Measurements from ENCODE around the gene EDDM13.
A peak's percentile ranks its signal among the peaks of the same experiment; 100 is the strongest.
"Not testable (repeated sequence)": the region's sequence is repeated elsewhere in the genome, so short reads cannot be mapped to it uniquely, and the experiment has no call there.

EDDM13 gene

GRCh38 chr19:56272161-56272798 is at the start of gene EDDM13:
TSS of gene EDDM13 (plus strand) at chr19:56272748. CDS start at chr19:56272835, 87 bp downstream.
- no peak for DNase-seq

GRCh38 chr19:56222901-56223300 is 49.6 kb upstream of the EDDM13 start:
- no peak for DNase-seq

GRCh38 chr19:56223481-56223880 is 49.1 kb upstream of the EDDM13 start:
- no peak for DNase-seq

GRCh38 chr19:56245121-56245740 is 27.3 kb upstream of the EDDM13 start:
- no peak for DNase-seq

- DNase-seq = not testable (repeated sequence)
Measured at GRCh38 chr19:56245764-56246163, 26.8 kb upstream of the EDDM13 start.

- DNase-seq = not testable (repeated sequence)
Measured at GRCh38 chr19:56248736-56249338, 23.7 kb upstream of the EDDM13 start.

- peak; percentile 9 to 67 (median 63) for DNase-seq
Measured at GRCh38 chr19:56252699-56253422, 19.7 kb upstream of the EDDM13 start.

GRCh38 chr19:56253737-56254136 is 18.8 kb upstream of the EDDM13 start:
- peak in 2 of 3 experiments; percentile 40 to 66 for DNase-seq

- no peak for DNase-seq
Measured at GRCh38 chr19:56258272-56258671, 14.3 kb upstream of the EDDM13 start.

GRCh38 chr19:56261145-56261544 is 11.4 kb upstream of the EDDM13 start:
- no peak for DNase-seq

GRCh38 chr19:56261932-56262331 is 10.6 kb upstream of the EDDM13 start:
- DNase-seq = not testable (repeated sequence)

- no peak for DNase-seq
Measured at GRCh38 chr19:56263319-56263718, 9.2 kb upstream of the EDDM13 start.

- DNase-seq = peak in 1 of 3 experiments; percentile 11
Measured at GRCh38 chr19:56266051-56266450, 6.5 kb upstream of the EDDM13 start.

GRCh38 chr19:56269348-56269747 is 3.2 kb upstream of the EDDM13 start:
- DNase-seq = no peak

- DNase-seq = no peak
Measured at GRCh38 chr19:56270676-56271075, 1.9 kb upstream of the EDDM13 start.

- no peak for DNase-seq
Measured at GRCh38 chr19:56271151-56271550, 1.4 kb upstream of the EDDM13 start.

GRCh38 chr19:56273563-56274117 is 1.1 kb downstream of the EDDM13 start:
- no peak for DNase-seq

- DNase-seq = no peak
Measured at GRCh38 chr19:56282809-56283208, 10.3 kb downstream of the EDDM13 start.

- no peak for DNase-seq
Measured at GRCh38 chr19:56284746-56285145, 12.2 kb downstream of the EDDM13 start.

GRCh38 chr19:56290104-56290503 is 17.6 kb downstream of the EDDM13 start:
- DNase-seq = no peak

GRCh38 chr19:56291867-56292266 is 19.3 kb downstream of the EDDM13 start:
- DNase-seq = no peak

- DNase-seq = peak in 2 of 3 experiments; percentile 15 to 60
Measured at GRCh38 chr19:56294549-56294948, 22.0 kb downstream of the EDDM13 start.

Measured in NCI-H1417 (cell line).